Keratinocyte (primary cell): Measurements from ENCODE around the gene GP1BB. TPM values are rescaled to one million over a fixed set of nuclear protein-coding genes. Genes with fewer than 3 reads are reported as not detected.

Experiments used
- DNase-seq: peaks from one replicate; pipeline ENCODE4 v3.0.0-alpha.2; 2011; ENCODE audit warnings: low read depth, missing footprints, low spot score
- FAIRE-seq: peaks from 2 replicates; lab custom pipeline; 2011; peaks lifted over from hg19 to GRCh38; lab: Jason Lieb, UNC
- H2AFZ ChIP-seq: 2 replicates; pipeline ENCODE4 v1.6.0; 2012; ENCODE audit warnings: low read length, control low read depth, inconsistent platforms; ENCODE audit not compliant: control insufficient read depth
- H3K27ac ChIP-seq: 2 replicates; pipeline ENCODE4 v1.5.1; 2011; ENCODE audit warnings: low read length; ENCODE audit not compliant: control insufficient read depth, insufficient read depth
- H3K27me3 ChIP-seq: 3 replicates; pipeline ENCODE4 v1.6.0; 2011; ENCODE audit warnings: low read length; ENCODE audit not compliant: control insufficient read depth, insufficient read depth; ENCODE audit errors: extremely low read depth
- H3K36me3 ChIP-seq, 2 experiments: 2 replicates in 1 of 2; 3 replicates in 1 of 2; pipeline ENCODE4 v1.5.1; 2011; ENCODE audit warnings: low read length in 2 of 2, mild to moderate bottlenecking in 1 of 2; ENCODE audit not compliant: control insufficient read depth in 2 of 2, insufficient read depth in 2 of 2; ENCODE audit errors: extremely low read depth in 1 of 2
- H3K4me1 ChIP-seq: 3 replicates; pipeline ENCODE4 v1.5.1; 2011; ENCODE audit warnings: low read length; ENCODE audit not compliant: control insufficient read depth, insufficient read depth; ENCODE audit errors: extremely low read depth
- H3K4me2 ChIP-seq: 3 replicates; pipeline ENCODE4 v1.6.0; 2011; ENCODE audit warnings: low read depth, low read length; ENCODE audit not compliant: control insufficient read depth, insufficient read depth; ENCODE audit errors: extremely low read depth
- H3K4me3 ChIP-seq, 3 experiments: fragments of 200-600 bp in 1 of 3; sonication (generic) in 1 of 3; 2 replicates in 2 of 3; 3 replicates in 1 of 3; pipeline ENCODE4 v1.5.1; 2011 to 2016; ENCODE audit warnings: low read length in 3 of 3, mild to moderate bottlenecking in 3 of 3, control low read depth in 2 of 3, inconsistent platforms in 1 of 3, low read depth in 1 of 3, mixed read lengths in 1 of 3, mixed run types in 1 of 3, moderate library complexity in 1 of 3; ENCODE audit not compliant: control insufficient read depth in 2 of 3, insufficient read depth in 2 of 3; ENCODE audit errors: extremely low read depth in 1 of 3
- H3K79me2 ChIP-seq: 2 replicates; pipeline ENCODE4 v1.6.0; 2012; ENCODE audit warnings: low read length; ENCODE audit not compliant: control insufficient read depth, insufficient read depth
- H3K9ac ChIP-seq: 3 replicates; pipeline ENCODE4 v1.6.0; 2011; ENCODE audit warnings: low read length; ENCODE audit not compliant: control insufficient read depth, insufficient read depth; ENCODE audit errors: extremely low read depth
- H3K9me1 ChIP-seq: 3 replicates; pipeline ENCODE4 v1.6.0; 2011; ENCODE audit warnings: low read length; ENCODE audit not compliant: control insufficient read depth, insufficient read depth; ENCODE audit errors: extremely low read depth
- H3K9me3 ChIP-seq: 2 replicates; pipeline ENCODE4 v1.5.1; 2012; ENCODE audit warnings: low read depth, low read length; ENCODE audit not compliant: control insufficient read depth
- H4K20me1 ChIP-seq: 3 replicates; pipeline ENCODE4 v1.6.0; 2011; ENCODE audit warnings: low read length; ENCODE audit not compliant: control insufficient read depth, insufficient read depth; ENCODE audit errors: extremely low read depth
- CTCF ChIP-seq, 3 experiments: IDR thresholded peaks in 1 of 3; conservative IDR thresholded peaks in 1 of 3; optimal IDR thresholded peaks in 1 of 3; 2 replicates in 2 of 3; 3 replicates in 1 of 3; pipeline versions ENCODE3 to v1.5.1; 2011; ENCODE audit warnings: low read length in 3 of 3, mild to moderate bottlenecking in 3 of 3, moderate library complexity in 2 of 3, control low read depth in 1 of 3, inconsistent platforms in 1 of 3; ENCODE audit not compliant: insufficient read depth in 2 of 3; ENCODE audit errors: extremely low read depth in 1 of 3
- EZH2 ChIP-seq: IDR thresholded peaks from one replicate; pipeline ENCODE4 v1.6.1; 2012; ENCODE audit warnings: inconsistent platforms, mild to moderate bottlenecking, low read length, moderate library complexity
- dilution Hi-C: fragments of 300-500 bp; cut with MboI; formaldehyde crosslinking; loops from one replicate; pipeline ENCODE4 v1.7.0; 2020; ENCODE audit warnings: low sequenced_read_pairs; ENCODE audit not compliant: extremely low pct_ligation_motif_present
- polyA plus RNA-seq, 5 experiments: library from polyadenylated mRNA; depleted of rRNA in 3 of 5; stranded (reverse) in 3 of 5; stranded (forward) in 1 of 5; unstranded in 1 of 5; fragments of >200 nt; gene quantifications; 1 replicate in 1 of 5; 2 replicates in 3 of 5; 3 replicates in 1 of 5; pipeline versions ENCODE4 v1.2.1 to v1.2.3, GENCODE V29; 2011 to 2012; ENCODE audit warnings: missing spikeins in 2 of 5, low read depth in 1 of 5, low replicate concordance in 1 of 5

Gene GP1BB
- polyA plus RNA-seq, 1 donor (not counting 4 experiments of a cell fraction or from before 2014, with no cell fraction given): 0.05 TPM

- H3K27me3 ChIP-seq: no peaks in the 10 kb centered on the region
- no peak overlapping the region for H2AFZ ChIP-seq
- H3K79me2 ChIP-seq: peaks cover 4% of the 10 kb centered on the region
- H3K9ac ChIP-seq: no peak overlapping the region
- no peaks in the 10 kb centered on the region for H3K9me3 ChIP-seq
- no peaks in the 10 kb centered on the region for H4K20me1 ChIP-seq
- no peak overlapping the region for H3K27ac ChIP-seq
- no peak overlapping the region for H3K4me3 ChIP-seq
- no peaks in the 10 kb centered on the region for H3K36me3 ChIP-seq
- no peak for TF ChIP-seq CTCF (optimal IDR thresholded peaks at IDR 0.05 in 1 of 3, IDR thresholded peaks at IDR 0.05 in 1 of 3, conservative IDR thresholded peaks at IDR 0.05 in 1 of 3; ENCODE audit: extremely low read depth in 1 of 3, insufficient read depth in 2 of 3, low read length in 3 of 3)
- TF ChIP-seq EZH2: no peak
- no peak overlapping the region for H3K4me2 ChIP-seq
- no peak for FAIRE-seq
- dilution Hi-C loops: no loop called here
- no peaks in the 10 kb centered on the region for H3K4me1 ChIP-seq
- DNase-seq: no peak
- H3K9me1 ChIP-seq: no peaks in the 10 kb centered on the region
Measured at GRCh38 chr22:19772673-19773469, 49.5 kb downstream of the GP1BB start.

GRCh38 chr22:19773470-19774040 is 50.2 kb downstream of the GP1BB start:
- no peaks in the 10 kb centered on the region for H3K4me1 ChIP-seq
- H3K9ac ChIP-seq: no peak overlapping the region
- no peaks in the 10 kb centered on the region for H3K36me3 ChIP-seq
- H3K9me1 ChIP-seq: no peaks in the 10 kb centered on the region
- FAIRE-seq (no peak), DNase-seq (no peak)
- no peaks in the 10 kb centered on the region for H3K27me3 ChIP-seq
- no peak overlapping the region for H2AFZ ChIP-seq
- H3K79me2 ChIP-seq: peaks cover 2% of the 10 kb centered on the region
- H3K9me3 ChIP-seq: no peaks in the 10 kb centered on the region
- TF ChIP-seq CTCF (optimal IDR thresholded peaks at IDR 0.05 in 1 of 3, IDR thresholded peaks at IDR 0.05 in 1 of 3, conservative IDR thresholded peaks at IDR 0.05 in 1 of 3; ENCODE audit: extremely low read depth in 1 of 3, insufficient read depth in 2 of 3, low read length in 3 of 3): no peak
- no peak for TF ChIP-seq EZH2
- H4K20me1 ChIP-seq: no peaks in the 10 kb centered on the region
- dilution Hi-C loops: no loop called here
- H3K4me3 ChIP-seq: no peak overlapping the region
- no peak overlapping the region for H3K4me2 ChIP-seq
- no peak overlapping the region for H3K27ac ChIP-seq

Other genes with a start within 250 kb of the GP1BB start
- gene UFD1, start 244.3 kb upstream of the GP1BB start, polyA plus RNA-seq: 145 to 156 TPM (median 150 TPM) in 3 replicates
- 5.2 to 22.7 TPM (median 14.3 TPM) in 3 replicates for gene CDC45, start 243.6 kb upstream of the GP1BB start, polyA plus RNA-seq
- gene CLDN5, start 199.1 kb upstream of the GP1BB start, polyA plus RNA-seq: not detected in 3 replicates
- gene SEPTIN5, start 9.0 kb upstream of the GP1BB start, polyA plus RNA-seq: 2.2 to 4.9 TPM (median 4.2 TPM) in 3 replicates
- gene TBX1, start 37.2 kb downstream of the GP1BB start, polyA plus RNA-seq: 0.10 TPM in 1 of 3 replicates, not detected in the others
- 2.0 to 4.1 TPM (median 2.4 TPM) in 3 replicates for gene GNB1L, start 131.3 kb downstream of the GP1BB start, polyA plus RNA-seq
- gene RTL10, start 131.3 kb downstream of the GP1BB start, polyA plus RNA-seq: 12.9 to 23.4 TPM (median 18.2 TPM) in 3 replicates
- 130 to 225 TPM (median 139 TPM) in 3 replicates for gene COMT, start 218.2 kb downstream of the GP1BB start, polyA plus RNA-seq
- gene TXNRD2, start 218.3 kb downstream of the GP1BB start, polyA plus RNA-seq: 12.9 to 18.6 TPM (median 16.0 TPM) in 3 replicates